Muscle of back (tissue), 13 donors: ENCODE data around the gene PRUNE2. TPM values are rescaled to one million over a fixed set of nuclear protein-coding genes. Genes with fewer than 3 reads are reported as not detected.
"Not testable (repeated sequence)": the region's sequence is repeated elsewhere in the genome, so short reads cannot be mapped to it uniquely, and the experiment has no call there.

ENCODE experiments used
- DNase-seq, 3 donors: peaks; one replicate each; pipeline versions ENCODE4 v3.0.0 to v3.0.0-alpha.2; 2013
- long read RNA-seq, 9 donors: transcript quantifications; one replicate each; lab custom pipeline, GENCODE V29; 2026
- polyA plus RNA-seq, 10 donors: library from polyadenylated mRNA; unstranded; fragments of 120-200 nt; gene quantifications; one replicate each; pipeline ENCODE4 v1.2.1, GENCODE V29; 2013; ENCODE audit not compliant: insufficient read length in 10 of 10

Gene PRUNE2, protein sequence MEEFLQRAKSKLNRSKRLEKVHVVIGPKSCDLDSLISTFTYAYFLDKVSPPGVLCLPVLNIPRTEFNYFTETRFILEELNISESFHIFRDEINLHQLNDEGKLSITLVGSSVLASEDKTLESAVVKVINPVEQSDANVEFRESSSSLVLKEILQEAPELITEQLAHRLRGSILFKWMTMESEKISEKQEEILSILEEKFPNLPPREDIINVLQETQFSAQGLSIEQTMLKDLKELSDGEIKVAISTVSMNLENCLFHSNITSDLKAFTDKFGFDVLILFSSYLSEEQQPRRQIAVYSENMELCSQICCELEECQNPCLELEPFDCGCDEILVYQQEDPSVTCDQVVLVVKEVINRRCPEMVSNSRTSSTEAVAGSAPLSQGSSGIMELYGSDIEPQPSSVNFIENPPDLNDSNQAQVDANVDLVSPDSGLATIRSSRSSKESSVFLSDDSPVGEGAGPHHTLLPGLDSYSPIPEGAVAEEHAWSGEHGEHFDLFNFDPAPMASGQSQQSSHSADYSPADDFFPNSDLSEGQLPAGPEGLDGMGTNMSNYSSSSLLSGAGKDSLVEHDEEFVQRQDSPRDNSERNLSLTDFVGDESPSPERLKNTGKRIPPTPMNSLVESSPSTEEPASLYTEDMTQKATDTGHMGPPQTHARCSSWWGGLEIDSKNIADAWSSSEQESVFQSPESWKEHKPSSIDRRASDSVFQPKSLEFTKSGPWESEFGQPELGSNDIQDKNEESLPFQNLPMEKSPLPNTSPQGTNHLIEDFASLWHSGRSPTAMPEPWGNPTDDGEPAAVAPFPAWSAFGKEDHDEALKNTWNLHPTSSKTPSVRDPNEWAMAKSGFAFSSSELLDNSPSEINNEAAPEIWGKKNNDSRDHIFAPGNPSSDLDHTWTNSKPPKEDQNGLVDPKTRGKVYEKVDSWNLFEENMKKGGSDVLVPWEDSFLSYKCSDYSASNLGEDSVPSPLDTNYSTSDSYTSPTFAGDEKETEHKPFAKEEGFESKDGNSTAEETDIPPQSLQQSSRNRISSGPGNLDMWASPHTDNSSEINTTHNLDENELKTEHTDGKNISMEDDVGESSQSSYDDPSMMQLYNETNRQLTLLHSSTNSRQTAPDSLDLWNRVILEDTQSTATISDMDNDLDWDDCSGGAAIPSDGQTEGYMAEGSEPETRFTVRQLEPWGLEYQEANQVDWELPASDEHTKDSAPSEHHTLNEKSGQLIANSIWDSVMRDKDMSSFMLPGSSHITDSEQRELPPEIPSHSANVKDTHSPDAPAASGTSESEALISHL (N-terminal part only)
- 10 to 100 TPM; 10.3 to 17.7 (median 12.8) TPM for polyA plus RNA-seq
- long read RNA-seq, donor 1, partial matches to known transcripts, result 0 of 1 reads
- long read RNA-seq, donor 1, other reads (novel, unspliced or antisense), result 0 of 1 reads
- long read RNA-seq, donor 2, result 0 reads
- long read RNA-seq, donor 3, result 0 reads
- long read RNA-seq, donor 4, result 0 reads
- long read RNA-seq, donor 5, result 0 reads
- long read RNA-seq, donor 6, result 0 reads
- long read RNA-seq, donor 7, result 0 reads
- long read RNA-seq, donor 8, result 0 reads
- long read RNA-seq, donor 9, result 0 reads

- peak; percentile 72 to 91 (median 82) for DNase-seq
Observed at GRCh38 chr9:76905791-76906646, at the start of gene PRUNE2. PRUNE2 (minus strand) TSS chr9:76906114; CDS start chr9:76905963, 151 bp downstream.

DNA sequence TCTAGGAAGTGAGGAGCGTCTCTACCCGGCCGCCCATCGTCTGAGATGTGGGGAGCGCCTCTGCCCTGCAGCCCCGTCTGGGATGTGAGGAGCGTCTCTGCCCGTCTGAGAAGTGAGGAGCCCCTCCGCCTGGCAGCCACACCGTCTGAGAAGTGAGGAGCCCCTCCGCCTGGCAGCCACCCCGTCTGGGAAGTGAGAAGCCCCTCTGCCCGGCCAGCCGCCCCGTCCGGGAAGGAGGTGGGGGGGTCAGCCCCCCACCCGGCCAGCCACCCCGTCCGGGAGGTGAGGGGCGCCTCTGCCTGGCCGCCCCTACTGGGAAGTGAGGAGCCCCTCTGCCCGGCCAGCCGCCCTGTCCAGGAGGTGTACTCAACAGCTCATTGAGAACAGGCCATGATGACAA lies 49.5 kb upstream of the PRUNE2 start:
- not testable (repeated sequence) for DNase-seq

DNA sequence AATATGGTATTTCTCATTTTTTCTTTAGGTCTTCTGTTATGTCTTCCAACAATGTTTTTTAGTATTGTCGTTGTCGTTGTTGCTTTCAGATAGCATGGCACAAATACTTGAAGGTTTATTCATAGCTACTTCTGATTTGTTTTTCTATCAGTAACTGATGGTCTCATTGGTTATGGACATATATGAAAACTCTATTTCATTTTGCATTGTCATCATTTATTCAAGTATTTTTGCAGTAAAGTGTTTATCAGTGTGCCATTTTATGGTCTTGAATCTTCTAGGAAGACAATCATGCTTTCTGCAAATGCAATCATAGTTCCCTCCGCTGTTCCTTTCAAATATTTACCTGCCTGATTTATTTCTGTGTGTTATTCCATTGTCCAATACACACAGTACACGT lies 44.0 kb upstream of the PRUNE2 start:
- DNase-seq, result no peak

DNA sequence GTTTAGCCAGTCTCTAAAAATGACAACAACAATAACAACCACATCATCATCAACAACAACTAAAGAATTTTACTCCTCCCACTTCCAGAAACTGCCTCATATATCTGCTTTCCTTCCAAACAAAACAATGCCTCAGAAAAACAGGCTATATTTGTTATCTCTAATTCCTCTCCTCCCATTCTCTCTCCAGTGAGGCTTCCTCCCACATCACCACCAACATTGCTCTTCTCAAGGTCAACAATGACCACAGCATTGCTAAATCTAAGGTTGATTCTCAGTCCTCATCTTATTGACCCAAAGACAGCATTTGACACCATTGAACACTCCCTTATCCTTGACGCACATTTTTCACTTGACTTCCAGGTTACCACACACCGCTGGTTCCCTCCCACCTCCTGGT lies 38.1 kb upstream of the PRUNE2 start:
- DNase-seq, result no peak

- no peak for DNase-seq
Observed at GRCh38 chr9:76943054-76943453, 37.1 kb upstream of the PRUNE2 start.

GRCh38 chr9:76932757-76933156 lies 26.8 kb upstream of the PRUNE2 start:
- no peak for DNase-seq

- DNase-seq, result no peak
Observed at GRCh38 chr9:76932265-76932664, 26.4 kb upstream of the PRUNE2 start.

DNA sequence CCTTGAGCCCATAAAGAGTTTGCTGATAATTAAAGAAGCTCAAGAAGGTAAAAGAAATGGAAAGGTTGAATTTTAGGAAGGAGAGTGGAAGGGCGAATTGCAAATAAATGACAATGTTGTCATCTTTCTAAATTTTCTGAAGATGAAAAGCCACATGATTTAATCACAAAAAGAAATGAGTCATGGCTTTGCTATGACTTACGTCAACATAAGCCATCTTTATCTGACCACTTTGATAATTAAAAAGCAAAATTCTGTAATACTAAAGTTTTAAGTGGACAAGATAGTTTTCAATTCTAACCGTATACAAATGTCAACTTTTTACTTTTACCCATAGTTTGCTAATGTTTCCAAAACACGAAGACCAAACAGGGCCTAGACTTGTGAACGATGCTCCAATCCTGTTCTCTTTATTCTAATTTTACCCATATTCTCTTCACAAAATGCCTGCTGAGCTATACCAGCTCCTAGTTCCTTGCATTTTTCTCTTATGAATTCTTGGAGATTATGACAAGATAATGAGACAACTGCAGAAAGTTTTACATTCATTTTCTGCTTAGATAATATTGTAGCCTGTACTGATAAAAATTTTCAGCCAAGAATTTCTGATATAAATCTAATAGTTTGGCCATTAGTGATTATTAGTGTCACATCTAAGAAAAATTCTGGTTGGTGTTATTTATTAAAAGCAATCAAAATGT lies 21.8 kb upstream of the PRUNE2 start:
- DNase-seq, result no peak

GRCh38 chr9:76926846-76927245 lies 20.9 kb upstream of the PRUNE2 start:
- no peak for DNase-seq

DNA sequence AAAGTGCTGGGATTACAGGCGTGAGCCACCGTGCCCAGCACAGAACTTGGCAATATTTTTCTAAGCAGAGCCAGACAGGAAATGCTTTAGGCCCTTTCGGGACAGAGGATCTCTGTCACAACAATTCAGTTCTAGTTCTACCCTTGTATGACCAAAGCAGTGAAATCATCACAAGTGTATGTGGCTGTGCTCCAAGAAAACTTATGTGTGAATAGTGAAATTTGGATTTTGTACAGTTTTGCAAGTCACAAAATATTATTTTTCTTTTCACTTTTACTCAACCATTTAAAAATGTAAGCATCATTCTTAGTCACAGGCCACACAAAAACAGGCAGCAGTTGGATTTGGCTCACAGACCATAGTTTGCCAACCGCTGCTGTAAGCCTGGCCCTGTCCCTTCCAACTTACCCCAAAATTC lies 20.4 kb upstream of the PRUNE2 start:
- peak in 1 of 3 donors; percentile 71 for DNase-seq

- no peak for DNase-seq
Observed at GRCh38 chr9:76921165-76921564, 15.3 kb upstream of the PRUNE2 start.

DNA sequence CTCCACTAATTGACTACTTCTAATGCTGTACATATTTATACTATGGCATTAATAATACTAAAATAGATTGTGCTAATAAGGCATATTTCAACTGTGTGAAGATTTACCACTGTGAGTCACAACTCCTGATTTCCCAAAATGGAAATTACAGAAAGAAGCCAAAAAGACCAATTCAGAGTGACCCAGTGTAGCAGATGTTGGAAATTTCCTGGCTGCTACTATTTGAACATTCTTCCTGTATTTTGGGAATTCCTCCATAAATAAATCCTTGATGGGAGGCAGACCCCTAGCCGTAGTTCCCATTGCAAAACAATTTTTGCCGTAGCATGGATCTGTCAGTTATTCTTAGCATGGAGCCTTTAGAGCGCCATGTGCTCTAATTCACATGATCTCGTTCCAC lies 11.4 kb upstream of the PRUNE2 start:
- DNase-seq, result no peak

GRCh38 chr9:76916231-76916630 lies 10.3 kb upstream of the PRUNE2 start:
- no peak for DNase-seq

GRCh38 chr9:76913467-76913866 lies 7.6 kb upstream of the PRUNE2 start:
- no peak for DNase-seq

- peak in 1 of 3 donors; percentile 18 for DNase-seq
Observed at GRCh38 chr9:76912636-76913275, 6.8 kb upstream of the PRUNE2 start.

GRCh38 chr9:76911971-76912370 lies 6.1 kb upstream of the PRUNE2 start:
- DNase-seq, result no peak

DNA sequence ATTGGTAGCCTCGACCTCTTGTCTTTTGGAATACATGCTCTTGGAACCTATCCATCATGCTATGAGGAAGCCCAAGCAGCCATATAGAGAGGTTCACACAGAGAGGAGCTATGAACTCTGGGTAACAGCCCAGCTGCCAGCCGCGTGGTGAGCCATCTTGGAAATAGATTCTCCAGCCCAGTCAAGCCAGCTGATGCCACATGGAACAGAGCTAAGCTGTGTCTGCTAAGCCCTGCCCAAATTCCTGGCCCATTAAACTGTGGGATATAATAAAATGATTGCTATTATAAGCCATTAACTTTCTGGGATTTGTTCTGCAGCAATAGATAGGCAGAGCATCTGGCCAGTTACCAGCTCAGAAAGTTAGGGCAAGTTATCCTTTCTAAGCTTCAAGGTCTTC lies 4.9 kb upstream of the PRUNE2 start:
- no peak for DNase-seq

DNA sequence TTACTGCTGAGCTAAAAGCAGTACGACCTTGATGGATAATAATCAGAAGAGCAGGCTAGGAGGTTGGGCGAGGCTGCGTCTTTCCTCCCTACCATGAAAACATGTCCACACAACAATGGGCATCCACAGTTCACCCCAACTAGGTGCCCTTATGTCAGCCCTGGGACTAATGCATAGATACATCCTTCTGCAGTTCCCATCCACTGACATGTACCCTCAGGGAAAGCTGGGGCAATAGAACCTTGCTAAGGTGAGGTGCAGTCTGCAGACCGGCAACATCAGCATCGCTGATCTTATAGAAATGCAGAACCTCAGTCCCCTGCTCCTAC lies 697 bp upstream of the PRUNE2 start:
- no peak for DNase-seq
